Activated naive CD4-positive, alpha-beta T cell treated with anti-CD3 and anti-CD28 coated beads for 36 hours (primary cell): ENCODE results near the gene SRL. TPM values are rescaled to one million over a fixed set of nuclear protein-coding genes. Genes with fewer than 3 reads are reported as not detected.

Source experiments
- CTCF ChIA-PET: fragments of 350-600 bp; sonication (Branson Sonifier 250); formaldehyde crosslinking; loops from one replicate; lab custom pipeline; 2021; ENCODE audit warnings: antibody characterized with exemption; lab: Charles Lee
- DNase-seq: peaks from one replicate; pipeline ENCODE4 v3.0.0-alpha.2; 2020
- H3K27ac Mint-ChIP-seq: one replicate; pipeline ENCODE4 v1.8.0; 2021; ENCODE audit warnings: mild to moderate bottlenecking, mixed read lengths
- H3K27me3 Mint-ChIP-seq: one replicate; pipeline ENCODE4 v1.8.0; 2021; ENCODE audit warnings: low read depth, mixed read lengths
- H3K36me3 Mint-ChIP-seq: one replicate; pipeline ENCODE4 v1.8.0; 2021; ENCODE audit warnings: low read depth, mixed read lengths
- H3K4me1 Mint-ChIP-seq: one replicate; pipeline ENCODE4 v1.8.0; 2021; ENCODE audit warnings: low read depth, mixed read lengths
- H3K4me3 Mint-ChIP-seq: one replicate; pipeline ENCODE4 v1.8.0; 2021; ENCODE audit warnings: mild to moderate bottlenecking, moderate library complexity, mixed read lengths
- H3K9me3 Mint-ChIP-seq: one replicate; pipeline ENCODE4 v1.8.0; 2021; ENCODE audit warnings: mixed read lengths
- intact Hi-C: fragments of 100-400 bp; cut with micrococcal nuclease; formaldehyde crosslinking; loops from one replicate; pipeline ENCODE4 v1.15.1; 2023
- total RNA-seq, 2 experiments: library from RNA; stranded (reverse); gene quantifications; one replicate each; pipeline ENCODE4 v1.2.3, GENCODE V29; 2021

Gene SRL
- total RNA-seq, 2 experiments from 2014 or later, result not detected

GRCh38 chr16:4184038-4184702 lies 57.7 kb downstream of the SRL start:
- Mint-ChIP-seq H3K4me3 (peak overlapping the region; percentile 79), H3K9me3 (no peaks in the 10 kb centered on the region), H3K27me3 (no peaks in the 10 kb centered on the region), H3K36me3 (no peaks in the 10 kb centered on the region), H3K4me1 (peaks cover 7% of the 10 kb centered on the region), H3K27ac (peak overlapping the region; percentile 46)
- DNase-seq, result no peak
- CTCF ChIA-PET, result interaction anchor here (0.7 to 0.9 kb wide), 2 partner anchors 11 to 74 kb away, joined by 3 read pairs; no protein-coding TSS in a partner anchor
- intact Hi-C loops, result loop anchor here (5.0 kb wide), 2 partner anchors 67 to 102 kb away; partner anchors contain the start of gene ADCY9

GRCh38 chr16:4183237-4184037 lies 58.4 kb downstream of the SRL start:
- CTCF ChIA-PET, result interaction anchor here (0.7 to 1.2 kb wide), 3 partner anchors 10 to 75 kb away, joined by 3 read pairs; no protein-coding TSS in a partner anchor
- H3K27ac Mint-ChIP-seq, result peak overlapping the region; percentile 84
- intact Hi-C loops, result loop anchor here (1.0 to 5.0 kb wide), 3 partner anchors 66 to 101 kb away; partner anchors contain the start of gene ADCY9
- peak; percentile 90 for DNase-seq
- no peaks in the 10 kb centered on the region for H3K27me3 Mint-ChIP-seq
- H3K4me3 Mint-ChIP-seq, result peak overlapping the region; percentile 78
- H3K4me1 Mint-ChIP-seq, result peaks cover 7% of the 10 kb centered on the region
- H3K36me3 Mint-ChIP-seq, result no peaks in the 10 kb centered on the region
- no peaks in the 10 kb centered on the region for H3K9me3 Mint-ChIP-seq

- Mint-ChIP-seq H3K36me3 (no peaks in the 10 kb centered on the region), H3K4me3 (peak overlapping the region; percentile 78), H3K4me1 (peaks cover 7% of the 10 kb centered on the region), H3K27me3 (no peaks in the 10 kb centered on the region), H3K9me3 (no peaks in the 10 kb centered on the region), H3K27ac (peak overlapping the region; percentile 84)
- intact Hi-C loops, result loop anchor here (1.0 to 5.0 kb wide), 3 partner anchors 65 to 100 kb away; partner anchors contain the start of gene ADCY9
- CTCF ChIA-PET, result interaction anchor here (1.2 kb wide), 1 partner anchor 71 kb away, joined by 3 read pairs; no protein-coding TSS in a partner anchor
- DNase-seq, result no peak
These were observed 59.2 kb downstream of the SRL start for GRCh38 chr16:4182581-4183236.

GRCh38 chr16:4180511-4180910 lies 61.4 kb downstream of the SRL start:
- H3K27me3 Mint-ChIP-seq, result no peaks in the 10 kb centered on the region
- intact Hi-C loops, result loop anchor here (5.0 kb wide), 2 partner anchors 63 to 98 kb away; partner anchors contain the start of gene ADCY9
- H3K27ac Mint-ChIP-seq, result no peak overlapping the region
- no peak overlapping the region for H3K4me3 Mint-ChIP-seq
- H3K9me3 Mint-ChIP-seq, result no peaks in the 10 kb centered on the region
- H3K4me1 Mint-ChIP-seq, result peaks cover 7% of the 10 kb centered on the region
- DNase-seq, result no peak
- H3K36me3 Mint-ChIP-seq, result no peaks in the 10 kb centered on the region
- CTCF ChIA-PET, result interaction anchor here (1.4 kb wide), 1 partner anchor 19 kb away, joined by 3 read pairs; no protein-coding TSS in a partner anchor

GRCh38 chr16:4179763-4180260 lies 62.1 kb downstream of the SRL start:
- Mint-ChIP-seq H3K27ac (no peak overlapping the region), H3K36me3 (no peaks in the 10 kb centered on the region), H3K4me1 (peaks cover 5% of the 10 kb centered on the region), H3K9me3 (no peaks in the 10 kb centered on the region), H3K27me3 (no peaks in the 10 kb centered on the region), H3K4me3 (no peak overlapping the region)
- intact Hi-C loops, result loop anchor here (5.0 kb wide), 2 partner anchors 63 to 98 kb away; partner anchors contain the start of gene ADCY9
- CTCF ChIA-PET, result interaction anchor here (0.5 to 1.4 kb wide), 2 partner anchors 18 to 185 kb away, joined by 3 to 4 read pairs; no protein-coding TSS in a partner anchor
- no peak for DNase-seq

GRCh38 chr16:4179020-4179419 lies 62.9 kb downstream of the SRL start:
- intact Hi-C loops, result no loop called here
- no peak for DNase-seq
- Mint-ChIP-seq H3K27ac (no peak overlapping the region), H3K4me3 (no peak overlapping the region), H3K36me3 (no peaks in the 10 kb centered on the region), H3K4me1 (peaks cover 2% of the 10 kb centered on the region), H3K9me3 (no peaks in the 10 kb centered on the region), H3K27me3 (no peaks in the 10 kb centered on the region)
- CTCF ChIA-PET, result no interaction called here

- intact Hi-C loops, result no loop called here
- H3K27ac Mint-ChIP-seq, result no peak overlapping the region
- CTCF ChIA-PET, result no interaction called here
- no peaks in the 10 kb centered on the region for H3K36me3 Mint-ChIP-seq
- no peak overlapping the region for H3K4me3 Mint-ChIP-seq
- H3K4me1 Mint-ChIP-seq, result peaks cover 2% of the 10 kb centered on the region
- H3K27me3 Mint-ChIP-seq, result no peaks in the 10 kb centered on the region
- no peak for DNase-seq
- no peaks in the 10 kb centered on the region for H3K9me3 Mint-ChIP-seq
These were observed 63.3 kb downstream of the SRL start for GRCh38 chr16:4178468-4179010.

- CTCF ChIA-PET, result interaction anchor here (1.4 kb wide), 1 partner anchor 24 kb away, joined by 3 read pairs; no protein-coding TSS in a partner anchor
- intact Hi-C loops, result no loop called here
- H3K27me3 Mint-ChIP-seq, result no peaks in the 10 kb centered on the region
- no peaks in the 10 kb centered on the region for H3K36me3 Mint-ChIP-seq
- DNase-seq, result no peak
- peaks cover 3% of the 10 kb centered on the region for H3K4me1 Mint-ChIP-seq
- no peak overlapping the region for H3K4me3 Mint-ChIP-seq
- H3K9me3 Mint-ChIP-seq, result no peaks in the 10 kb centered on the region
- H3K27ac Mint-ChIP-seq, result no peak overlapping the region
These were observed 64.9 kb downstream of the SRL start for GRCh38 chr16:4176906-4177417.

- CTCF ChIA-PET, result interaction anchor here (0.6 to 1.4 kb wide), 4 partner anchors 25 to 133 kb away, joined by 3 to 4 read pairs (median 3); no protein-coding TSS in a partner anchor
- Mint-ChIP-seq H3K27me3 (no peaks in the 10 kb centered on the region), H3K4me1 (peaks cover 3% of the 10 kb centered on the region), H3K27ac (no peak overlapping the region), H3K9me3 (no peaks in the 10 kb centered on the region), H3K4me3 (no peak overlapping the region), H3K36me3 (no peaks in the 10 kb centered on the region)
- intact Hi-C loops, result no loop called here
- no peak for DNase-seq
These were observed 66.0 kb downstream of the SRL start for GRCh38 chr16:4175849-4176248.

- no peak overlapping the region for H3K4me3 Mint-ChIP-seq
- CTCF ChIA-PET, result no interaction called here
- peak; percentile 26 for DNase-seq
These were observed 69.8 kb downstream of the SRL start for GRCh38 chr16:4172070-4172469.

GRCh38 chr16:4169415-4169814 lies 72.5 kb downstream of the SRL start:
- no peak overlapping the region for H3K27ac Mint-ChIP-seq
- intact Hi-C loops, result no loop called here

More at GRCh38 chr16:4172070-4172469, 69.8 kb downstream of the SRL start:
- intact Hi-C loops, result no loop called here
- peaks cover 3% of the 10 kb centered on the region for H3K4me1 Mint-ChIP-seq
- H3K27ac Mint-ChIP-seq, result no peak overlapping the region
- H3K27me3 Mint-ChIP-seq, result no peaks in the 10 kb centered on the region
- no peaks in the 10 kb centered on the region for H3K9me3 Mint-ChIP-seq
- H3K36me3 Mint-ChIP-seq, result no peaks in the 10 kb centered on the region

More at GRCh38 chr16:4169415-4169814, 72.5 kb downstream of the SRL start:
- no peaks in the 10 kb centered on the region for H3K27me3 Mint-ChIP-seq
- H3K9me3 Mint-ChIP-seq, result no peaks in the 10 kb centered on the region
- no peak overlapping the region for H3K4me3 Mint-ChIP-seq
- CTCF ChIA-PET, result interaction anchor here (0.7 kb wide), 2 partner anchors 57 to 149 kb away, joined by 3 to 4 read pairs; no protein-coding TSS in a partner anchor
- no peaks in the 10 kb centered on the region for H3K36me3 Mint-ChIP-seq
- H3K4me1 Mint-ChIP-seq, result peaks cover 3% of the 10 kb centered on the region
- no peak for DNase-seq
